LNCaP clone FGC (cell line): ENCODE data around the gene CYP2C19.
A peak's percentile ranks its signal among the peaks of the same experiment; 100 is the strongest.

Experiments used
- DNase-seq: peaks from one replicate; pipeline ENCODE4 v3.0.0-alpha.2; 2011; ENCODE audit warnings: low read depth
- H3K4me3 ChIP-seq: 2 replicates; pipeline ENCODE4 v1.5.1; 2011; ENCODE audit warnings: mild to moderate bottlenecking, low read depth, low read length, control low read depth
- TF ChIP-seq, protein P1 (sequence below): IDR thresholded peaks from 2 replicates; pipeline ENCODE4 v1.5.1; 2012; ENCODE audit warnings: mild to moderate bottlenecking; ENCODE audit not compliant: control insufficient read depth, insufficient read depth; ENCODE audit errors: extremely low read depth

Gene CYP2C19

GRCh38 chr10:94846204-94846603 is 83.7 kb downstream of the CYP2C19 start:
- DNase-seq: no peak
- no peak overlapping the region for H3K4me3 ChIP-seq
- TF ChIP-seq, protein P1, sequence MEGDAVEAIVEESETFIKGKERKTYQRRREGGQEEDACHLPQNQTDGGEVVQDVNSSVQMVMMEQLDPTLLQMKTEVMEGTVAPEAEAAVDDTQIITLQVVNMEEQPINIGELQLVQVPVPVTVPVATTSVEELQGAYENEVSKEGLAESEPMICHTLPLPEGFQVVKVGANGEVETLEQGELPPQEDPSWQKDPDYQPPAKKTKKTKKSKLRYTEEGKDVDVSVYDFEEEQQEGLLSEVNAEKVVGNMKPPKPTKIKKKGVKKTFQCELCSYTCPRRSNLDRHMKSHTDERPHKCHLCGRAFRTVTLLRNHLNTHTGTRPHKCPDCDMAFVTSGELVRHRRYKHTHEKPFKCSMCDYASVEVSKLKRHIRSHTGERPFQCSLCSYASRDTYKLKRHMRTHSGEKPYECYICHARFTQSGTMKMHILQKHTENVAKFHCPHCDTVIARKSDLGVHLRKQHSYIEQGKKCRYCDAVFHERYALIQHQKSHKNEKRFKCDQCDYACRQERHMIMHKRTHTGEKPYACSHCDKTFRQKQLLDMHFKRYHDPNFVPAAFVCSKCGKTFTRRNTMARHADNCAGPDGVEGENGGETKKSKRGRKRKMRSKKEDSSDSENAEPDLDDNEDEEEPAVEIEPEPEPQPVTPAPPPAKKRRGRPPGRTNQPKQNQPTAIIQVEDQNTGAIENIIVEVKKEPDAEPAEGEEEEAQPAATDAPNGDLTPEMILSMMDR: no peak

DNA sequence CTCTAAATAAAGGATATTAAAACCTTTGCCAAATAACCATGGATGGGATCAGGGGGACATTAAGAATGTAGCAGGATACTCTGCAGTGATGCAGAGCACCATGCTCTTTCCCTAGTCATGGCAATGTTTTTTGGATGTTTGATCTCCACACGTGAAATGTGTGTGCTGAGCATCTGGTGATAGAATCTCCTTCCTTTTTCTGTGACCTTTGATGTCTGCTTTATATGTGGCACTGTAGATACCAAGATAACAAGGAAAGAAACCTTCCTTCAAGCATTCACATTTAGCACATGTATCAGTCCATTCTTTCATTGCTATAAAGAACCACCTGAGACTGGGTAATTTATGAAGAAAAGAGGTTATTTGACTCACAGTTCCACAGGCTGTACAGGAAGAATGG is 88.3 kb downstream of the CYP2C19 start:
- no peak for DNase-seq
- H3K4me3 ChIP-seq: no peak overlapping the region
- TF ChIP-seq, protein P1: no peak

- H3K4me3 ChIP-seq: no peak overlapping the region
- no peak for DNase-seq
- TF ChIP-seq, protein P1: no peak
These were observed 88.8 kb downstream of the CYP2C19 start for GRCh38 chr10:94851263-94851662.

DNA sequence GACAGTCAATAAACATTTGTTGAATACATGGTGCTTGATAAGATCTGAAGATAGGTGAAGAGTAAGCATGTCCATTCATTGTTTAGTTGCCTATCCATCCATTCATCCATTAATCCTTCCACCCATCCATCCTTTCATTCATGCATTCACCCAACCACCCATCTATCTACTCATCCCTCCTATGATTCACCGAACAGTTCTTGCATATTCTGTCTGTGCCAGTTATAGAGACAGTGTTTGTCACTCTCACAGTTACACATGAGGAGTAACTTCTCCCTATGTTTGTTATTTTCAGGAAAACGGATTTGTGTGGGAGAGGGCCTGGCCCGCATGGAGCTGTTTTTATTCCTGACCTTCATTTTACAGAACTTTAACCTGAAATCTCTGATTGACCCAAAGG is 90.0 kb downstream of the CYP2C19 start:
- H3K4me3 ChIP-seq: no peak overlapping the region

GRCh38 chr10:94853065-94853464 is 90.6 kb downstream of the CYP2C19 start:
- no peak for DNase-seq
- TF ChIP-seq, protein P1: no peak
- no peak overlapping the region for H3K4me3 ChIP-seq

More for the DNA sequence above, 90.0 kb downstream of the CYP2C19 start:
- TF ChIP-seq, protein P1: no peak
- peak; percentile 3 for DNase-seq

DNA sequence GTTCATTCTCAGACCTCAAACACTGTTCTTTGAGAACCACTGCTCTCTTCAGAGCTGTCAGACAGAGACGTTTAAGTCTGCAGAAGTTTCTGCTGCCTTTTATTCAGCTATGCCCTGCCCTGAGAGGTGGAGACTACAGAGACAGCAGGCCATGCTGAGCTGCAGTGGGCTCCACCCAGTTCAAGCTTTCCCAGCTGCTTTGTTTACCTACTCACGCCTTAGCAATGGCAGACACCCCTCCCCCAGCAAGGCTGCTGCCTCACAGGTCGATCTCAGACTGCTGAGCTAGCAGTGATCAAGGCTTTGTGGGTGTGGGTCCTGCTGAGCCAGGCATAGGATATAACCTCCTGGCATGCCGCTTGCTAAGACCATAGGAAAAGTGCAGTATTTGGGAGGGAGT is 95.5 kb downstream of the CYP2C19 start:
- no peak for DNase-seq
- TF ChIP-seq, protein P1: no peak
- H3K4me3 ChIP-seq: no peak overlapping the region

DNA sequence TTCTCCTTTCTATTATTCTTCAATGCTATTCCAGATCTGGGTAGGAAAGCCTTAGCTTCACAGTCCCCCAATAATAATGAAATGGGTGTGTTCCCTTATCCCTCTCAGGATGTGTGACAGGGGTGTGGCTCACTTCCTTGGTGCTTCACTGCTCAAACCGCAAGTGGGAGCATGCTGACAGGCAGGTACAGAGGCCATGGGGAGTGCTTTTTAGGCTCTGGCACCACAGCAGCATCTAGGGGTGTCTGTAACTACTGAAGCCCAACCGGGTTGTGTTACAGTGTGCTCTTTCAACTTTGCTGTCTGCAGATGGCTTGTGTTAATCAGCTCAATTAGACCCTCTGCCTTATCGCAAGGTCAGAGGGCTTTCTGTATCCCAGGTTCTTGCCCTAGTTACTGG is 96.6 kb downstream of the CYP2C19 start:
- H3K4me3 ChIP-seq: no peak overlapping the region
- DNase-seq: no peak
- TF ChIP-seq, protein P1: no peak
